HEK293T (cell line): ENCODE data around the gene TMEM178B.

Source experiments
- CTCF ChIA-PET: fragments of 350-600 bp; formaldehyde crosslinking; extraction: SDS; loops from one replicate; lab custom pipeline; 2021; ENCODE audit warnings: antibody characterized with exemption, inconsistent platforms; lab: Yijun Ruan, JAX
- POLR2A ChIA-PET: fragments of 350-600 bp; formaldehyde crosslinking; extraction: SDS; loops from one replicate; lab custom pipeline; 2020; ENCODE audit warnings: antibody characterized with exemption, inconsistent platforms; lab: Yijun Ruan, JAX
- DNase-seq: peaks from one replicate; pipeline ENCODE4 v3.0.0; 2012; ENCODE audit warnings: mixed read lengths; ENCODE audit errors: extremely low spot score
- ARNT ChIP-seq: fragments of 450-650 bp; IDR thresholded peaks from 2 replicates; pipeline ENCODE4 v1.6.1; 2017; ENCODE audit warnings: mild to moderate bottlenecking
- BHLHE40 ChIP-seq: fragments of 450-650 bp; IDR thresholded peaks from 2 replicates; pipeline ENCODE4 v1.6.1; 2016; ENCODE audit warnings: mild to moderate bottlenecking, moderate library complexity, borderline replicate concordance
- CTBP1 ChIP-seq: fragments of 450-650 bp; IDR thresholded peaks from 2 replicates; pipeline ENCODE4 v1.6.1; 2016; ENCODE audit warnings: borderline replicate concordance
- ELF4 ChIP-seq: fragments of 450-650 bp; IDR thresholded peaks from 2 replicates; pipeline ENCODE4 v1.6.1; 2017; ENCODE audit warnings: antibody characterized with exemption
- FOXA1 ChIP-seq: fragments of 450-650 bp; IDR thresholded peaks from 2 replicates; pipeline ENCODE4 v1.6.1; 2016; ENCODE audit warnings: mild to moderate bottlenecking
- FOXK2 ChIP-seq: fragments of 450-650 bp; IDR thresholded peaks from 2 replicates; pipeline ENCODE4 v1.6.1; 2016; ENCODE audit warnings: mild to moderate bottlenecking
- FOXM1 ChIP-seq: fragments of 450-650 bp; IDR thresholded peaks from 2 replicates; pipeline ENCODE4 v1.6.1; 2017; ENCODE audit warnings: mild to moderate bottlenecking, borderline replicate concordance
- HDGF ChIP-seq: fragments of 450-650 bp; IDR thresholded peaks from 2 replicates; pipeline ENCODE4 v1.6.1; 2017; ENCODE audit warnings: antibody characterized with exemption, borderline replicate concordance
- L3MBTL2 ChIP-seq: fragments of 450-650 bp; conservative IDR thresholded peaks from 2 replicates; pipeline ENCODE4 v1.6.1; 2016; ENCODE audit warnings: mild to moderate bottlenecking
- LEF1 ChIP-seq: fragments of 450-650 bp; IDR thresholded peaks from 2 replicates; pipeline ENCODE4 v1.6.1; 2017; ENCODE audit warnings: mild to moderate bottlenecking, borderline replicate concordance
- NFRKB ChIP-seq: fragments of 450-650 bp; IDR thresholded peaks from 2 replicates; pipeline ENCODE4 v1.6.1; 2016; ENCODE audit warnings: mild to moderate bottlenecking, moderate library complexity
- PKNOX1 ChIP-seq: fragments of 450-650 bp; IDR thresholded peaks from 2 replicates; pipeline ENCODE4 v1.6.1; 2016
- SP1 ChIP-seq: fragments of 450-650 bp; IDR thresholded peaks from 2 replicates; pipeline ENCODE4 v1.6.1; 2017
- SUZ12 ChIP-seq: fragments of 450-650 bp; IDR thresholded peaks from 2 replicates; pipeline ENCODE4 v1.6.1; 2016; ENCODE audit warnings: mild to moderate bottlenecking
- TARDBP ChIP-seq: fragments of 450-650 bp; IDR thresholded peaks from 2 replicates; pipeline ENCODE4 v1.6.1; 2016
- ZNF384 ChIP-seq: fragments of 450-650 bp; IDR thresholded peaks from 2 replicates; pipeline ENCODE4 v1.6.1; 2016

The TMEM178B gene

GRCh38 chr7:141444961-141445360, 371.1 kb downstream of the TMEM178B start:
- no peak for DNase-seq
- CTCF ChIA-PET: interaction anchor here (0.7 to 1.0 kb wide), 2 partner anchors 9 to 60 kb away, joined by 3 read pairs; no protein-coding TSS in a partner anchor

GRCh38 chr7:141451232-141451631, 377.4 kb downstream of the TMEM178B start:
- POLR2A ChIA-PET: no interaction called here
- DNase-seq: no peak
- no peak for TF ChIP-seq HDGF
- no peak for TF ChIP-seq ZNF384
- TF ChIP-seq ELF4: no peak
- no peak for TF ChIP-seq PKNOX1
- no peak for TF ChIP-seq ARNT
- TF ChIP-seq L3MBTL2: no peak
- TF ChIP-seq FOXA1: no peak
- no peak for TF ChIP-seq LEF1
- no peak for TF ChIP-seq SP1
- TF ChIP-seq SUZ12: no peak
- TF ChIP-seq CTBP1: no peak
- TF ChIP-seq TARDBP: no peak
- CTCF ChIA-PET: no interaction called here

More at GRCh38 chr7:141444961-141445360, 371.1 kb downstream of the TMEM178B start:
- POLR2A ChIA-PET: no interaction called here
- TF ChIP-seq FOXK2 (no peak), FOXM1 (no peak), SP1 (no peak), BHLHE40 (no peak), FOXA1 (no peak), NFRKB (no peak), HDGF (no peak), TARDBP (no peak), L3MBTL2 (no peak)

- POLR2A ChIA-PET: no interaction called here
- TF ChIP-seq ZNF384 (no peak), FOXA1 (no peak), LEF1 (no peak), FOXK2 (no peak), FOXM1 (no peak), NFRKB (no peak), BHLHE40 (no peak), SP1 (no peak)
- CTCF ChIA-PET: no interaction called here
- no peak for DNase-seq
These were observed 379.0 kb downstream of the TMEM178B start for GRCh38 chr7:141452911-141453310.

- TF ChIP-seq CTBP1 (no peak), ZNF384 (no peak), LEF1 (no peak), FOXM1 (no peak), BHLHE40 (no peak), TARDBP (no peak), L3MBTL2 (no peak)
- ChIA-PET POLR2A (interaction anchor here (0.8 kb wide), 1 partner anchor 25 kb away, joined by 3 read pairs; no protein-coding TSS in a partner anchor), CTCF (interaction anchor here (0.5 to 0.7 kb wide), 2 partner anchors 9 to 384 kb away, joined by 3 read pairs; no protein-coding TSS in a partner anchor)
- DNase-seq: no peak
These were observed 380.5 kb downstream of the TMEM178B start for GRCh38 chr7:141454338-141454737.

- DNase-seq: no peak
- ChIA-PET CTCF (interaction anchor here (0.6 kb wide), 1 partner anchor 1411 kb away, joined by 3 read pairs; no protein-coding TSS in a partner anchor), POLR2A (no interaction called here)
- TF ChIP-seq LEF1 (no peak), TARDBP (no peak), FOXM1 (no peak), PKNOX1 (no peak), SP1 (no peak), CTBP1 (no peak), L3MBTL2 (no peak), BHLHE40 (no peak), ZNF384 (no peak)
These were observed 381.9 kb downstream of the TMEM178B start for GRCh38 chr7:141455723-141456122.

- no peak for TF ChIP-seq BHLHE40
- no peak for TF ChIP-seq LEF1
- no peak for TF ChIP-seq ARNT
- no peak for TF ChIP-seq TARDBP
- TF ChIP-seq FOXA1: no peak
- no peak for TF ChIP-seq L3MBTL2
- no peak for TF ChIP-seq SP1
- no peak for TF ChIP-seq FOXM1
- no peak for TF ChIP-seq SUZ12
- TF ChIP-seq ELF4: no peak
- no peak for TF ChIP-seq PKNOX1
- TF ChIP-seq NFRKB: no peak
- no peak for DNase-seq
- CTCF ChIA-PET: no interaction called here
- POLR2A ChIA-PET: no interaction called here
These were observed 382.4 kb downstream of the TMEM178B start for GRCh38 chr7:141456298-141456697.

GRCh38 chr7:141456711-141457110, 382.8 kb downstream of the TMEM178B start:
- ChIA-PET POLR2A (no interaction called here), CTCF (no interaction called here)
- DNase-seq: no peak
- TF ChIP-seq BHLHE40: no peak
- no peak for TF ChIP-seq SUZ12
- TF ChIP-seq TARDBP: no peak
- TF ChIP-seq ZNF384: no peak
- no peak for TF ChIP-seq FOXM1
- no peak for TF ChIP-seq FOXK2
- TF ChIP-seq NFRKB: no peak
- TF ChIP-seq PKNOX1: no peak
- TF ChIP-seq L3MBTL2: no peak
- no peak for TF ChIP-seq SP1
- TF ChIP-seq ELF4: no peak
- no peak for TF ChIP-seq CTBP1
- no peak for TF ChIP-seq LEF1
- no peak for TF ChIP-seq HDGF
- no peak for TF ChIP-seq ARNT
